Transverse colon (tissue), 4 donors: ENCODE results near the gene ACP7.

Experiments
- CTCF ChIP-seq, 5 experiments: fragments of 200-600 bp in 3 of 5; fragments of 450-650 bp in 2 of 5; sonication (generic) in 3 of 5; IDR thresholded peaks; 1 replicate in 2 of 5; 2 replicates in 3 of 5; pipeline ENCODE4 v1.5.1; 2016 to 2017; ENCODE audit warnings: antibody characterized with exemption in 5 of 5, inconsistent platforms in 3 of 5, mild to moderate bottlenecking in 2 of 5, moderate library complexity in 1 of 5
- EP300 ChIP-seq: sonication (generic); formaldehyde crosslinking; IDR thresholded peaks from one replicate; pipeline ENCODE4 v1.6.1; 2017; ENCODE audit warnings: antibody characterized with exemption, low read depth
- POLR2A ChIP-seq: fragments of 450-650 bp; IDR thresholded peaks from one replicate; pipeline ENCODE4 v1.6.1; 2016; ENCODE audit warnings: antibody characterized with exemption, mild to moderate bottlenecking, moderate library complexity
- POLR2AphosphoS5 ChIP-seq, 3 donors: sonication (generic); formaldehyde crosslinking; IDR thresholded peaks; one replicate each; pipeline ENCODE4 v1.6.1; 2016; ENCODE audit warnings: antibody characterized with exemption in 3 of 3

- TF ChIP-seq CTCF (IDR thresholded peaks at IDR 0.05) (no peak), POLR2A (no peak), EP300 (no peak), POLR2AphosphoS5 (IDR thresholded peaks at IDR 0.05) (no peak)
Observed at GRCh38 chr19:39054091-39054470, 30.1 kb upstream of the ACP7 start.
